Measurements from ENCODE around the gene KRT86. TPM values are rescaled to one million over a fixed set of nuclear protein-coding genes. Genes with fewer than 3 reads are reported as not detected.

Gene KRT86
- total and polyA plus RNA-seq, 9 of the 15 experiments (the other 6 are each of a cell fraction or from before 2014, with no cell fraction given): not detected

DNA sequence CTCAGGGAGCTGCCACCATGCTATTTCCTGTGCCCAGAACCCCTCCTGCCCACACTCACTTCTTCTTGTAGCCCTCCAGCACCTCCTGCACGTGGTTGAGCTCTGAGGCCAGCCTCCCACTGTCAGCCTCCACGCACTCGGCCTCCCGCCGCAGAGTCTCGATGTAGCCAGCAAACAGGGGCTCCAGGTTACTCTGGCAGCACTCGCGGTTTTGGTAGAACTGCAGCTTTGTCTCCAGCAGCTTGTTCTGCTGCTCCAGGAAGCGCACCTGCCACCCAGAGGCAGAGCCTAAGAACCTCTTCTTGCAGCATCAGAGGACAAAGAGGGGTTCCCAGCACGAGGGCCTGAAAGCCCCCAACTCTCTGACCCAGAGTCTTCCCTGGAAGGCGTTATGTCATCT, 44.7 kb downstream of the KRT86 start:
- H3K4me1 ChIP-seq (replicated peaks in 1 of 2; ENCODE audit: control insufficient read depth in 2 of 2, insufficient read depth in 2 of 2, low read length in 2 of 2): no peaks in the 10 kb centered on the region
- H3K4me2 ChIP-seq (ENCODE audit: insufficient read depth, low read length): no peak overlapping the region
- intact Hi-C loops (cut with micrococcal nuclease): no loop called here
- DNase-seq (ENCODE audit: extremely low read depth in 1 of 4, low spot score in 3 of 4) (no peak), FAIRE-seq (no peak), ATAC-seq (no peak)
- H3K9me3 ChIP-seq (replicated peaks; ENCODE audit: control insufficient read depth, insufficient read depth, low read depth, low read length): no peaks in the 10 kb centered on the region
- TF ChIP-seq FUS (optimal IDR thresholded peaks at IDR 0.05; ENCODE audit: low read depth, low read length): no peak
- no peak for TF ChIP-seq JUN (IDR thresholded peaks at IDR 0.05; ENCODE audit: borderline replicate concordance, low read depth, low read length)
- TF ChIP-seq JUN (CRISPR knock-in tag; IDR thresholded peaks at IDR 0.05; ENCODE audit: borderline replicate concordance): no peak
- TF ChIP-seq HLTF (IDR thresholded peaks at IDR 0.05): no peak
- TF ChIP-seq ATF4 (CRISPR knock-in tag; IDR thresholded peaks at IDR 0.05): no peak
- no peak for TF ChIP-seq ZNF707 (CRISPR knock-in tag; conservative IDR thresholded peaks at IDR 0.05)
- TF ChIP-seq XRCC5 (IDR thresholded peaks at IDR 0.05; ENCODE audit: low read depth, low read length): no peak
- no peak for TF ChIP-seq TRIM24 (IDR thresholded peaks at IDR 0.05)
- no peak for TF ChIP-seq ELF1 (tag; IDR thresholded peaks at IDR 0.05)
- no peak for TF ChIP-seq STAT5B (CRISPR knock-in tag; IDR thresholded peaks at IDR 0.05)
- TF ChIP-seq C11orf30 (IDR thresholded peaks at IDR 0.05; ENCODE audit: low read depth): no peak
- TF ChIP-seq MYNN (IDR thresholded peaks at IDR 0.05): no peak
- TF ChIP-seq MYNN (CRISPR knock-in tag; IDR thresholded peaks at IDR 0.05): no peak
- no peak for TF ChIP-seq SMARCA5 (IDR thresholded peaks at IDR 0.05)
- peaks cover 8 to 77% of the 10 kb centered on the region in 2 experiments; a peak in 4 of 5 replicates for H3K27me3 ChIP-seq (ENCODE audit: control insufficient read depth in 2 of 2, insufficient read depth in 2 of 2, low read length in 2 of 2)
- no peak overlapping the region for H3K9ac ChIP-seq (ENCODE audit: insufficient read depth in 1 of 2, low read depth in 2 of 2, low read length in 2 of 2)
- in situ Hi-C loops (cut with MboI): loop anchor here (5.0 kb wide), 1 partner anchor 102 kb away; no protein-coding TSS in a partner anchor
- ChIA-PET CTCF (ENCODE audit: low intra/inter-chr PET ratio) (no interaction called here), POLR2A (interaction anchor here (0.8 kb wide), 1 partner anchor 8 kb away, joined by 4 read pairs; no protein-coding TSS in a partner anchor)
- peaks cover 4% of the 10 kb centered on the region; the same call in 1 of the 2 replicates for H4K20me1 ChIP-seq (replicated peaks; ENCODE audit: control insufficient read depth, insufficient read depth, low read length)
- H3K4me3 ChIP-seq: no peak overlapping the region
- no peak overlapping the region for H3K27ac ChIP-seq (ENCODE audit: extremely low read depth, low read depth, low read length)
- BruUV-seq (replicated peaks): no TSS peak
- H3K9me1 ChIP-seq (ENCODE audit: control insufficient read depth, insufficient read depth, low read length): no peaks in the 10 kb centered on the region
- H3K79me2 ChIP-seq (ENCODE audit: control insufficient read depth, insufficient read depth, low read length): no peaks in the 10 kb centered on the region
- no peak overlapping the region for H2AFZ ChIP-seq (ENCODE audit: low read depth, low read length)
- under 1% methylated on average over 11 of the region's 11 CpGs for WGBS (ENCODE audit: insufficient coverage, low coverage, missing lambda C conversion rate)
- H3K36me3 ChIP-seq (ENCODE audit: control insufficient read depth, insufficient read depth, low read length): no peaks in the 10 kb centered on the region
